ENCODE results near the gene FHAD1.

DNA sequence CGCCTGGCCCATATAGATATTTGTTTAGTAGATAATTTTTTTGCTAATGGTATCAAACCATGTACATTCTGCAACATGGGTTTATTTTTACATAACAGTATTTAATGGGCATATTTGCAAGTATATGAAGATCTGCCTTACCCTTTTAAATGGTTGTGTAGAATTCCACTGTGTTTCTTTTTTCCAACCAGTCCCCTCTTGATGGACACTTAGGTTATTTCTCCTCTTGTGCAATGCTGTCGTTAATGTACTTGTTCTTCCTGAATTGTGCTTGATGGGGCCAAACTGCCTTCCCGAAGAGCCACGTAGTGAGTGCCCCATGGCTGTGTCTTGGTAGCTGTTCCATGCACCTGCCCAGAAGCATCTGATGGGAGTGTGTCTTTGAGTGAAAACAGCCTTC lies 123.2 kb downstream of the FHAD1 start:
- no peak for TF ChIP-seq POLR2A (IDR thresholded peaks at IDR 0.05)
- TF ChIP-seq, protein P1, sequence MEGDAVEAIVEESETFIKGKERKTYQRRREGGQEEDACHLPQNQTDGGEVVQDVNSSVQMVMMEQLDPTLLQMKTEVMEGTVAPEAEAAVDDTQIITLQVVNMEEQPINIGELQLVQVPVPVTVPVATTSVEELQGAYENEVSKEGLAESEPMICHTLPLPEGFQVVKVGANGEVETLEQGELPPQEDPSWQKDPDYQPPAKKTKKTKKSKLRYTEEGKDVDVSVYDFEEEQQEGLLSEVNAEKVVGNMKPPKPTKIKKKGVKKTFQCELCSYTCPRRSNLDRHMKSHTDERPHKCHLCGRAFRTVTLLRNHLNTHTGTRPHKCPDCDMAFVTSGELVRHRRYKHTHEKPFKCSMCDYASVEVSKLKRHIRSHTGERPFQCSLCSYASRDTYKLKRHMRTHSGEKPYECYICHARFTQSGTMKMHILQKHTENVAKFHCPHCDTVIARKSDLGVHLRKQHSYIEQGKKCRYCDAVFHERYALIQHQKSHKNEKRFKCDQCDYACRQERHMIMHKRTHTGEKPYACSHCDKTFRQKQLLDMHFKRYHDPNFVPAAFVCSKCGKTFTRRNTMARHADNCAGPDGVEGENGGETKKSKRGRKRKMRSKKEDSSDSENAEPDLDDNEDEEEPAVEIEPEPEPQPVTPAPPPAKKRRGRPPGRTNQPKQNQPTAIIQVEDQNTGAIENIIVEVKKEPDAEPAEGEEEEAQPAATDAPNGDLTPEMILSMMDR (IDR thresholded peaks at IDR 0.05 in 4 of 5, conservative IDR thresholded peaks at IDR 0.05 in 1 of 5): no peak
